CD1c-positive myeloid dendritic cell (primary cell): ENCODE measurements around the gene ABHD18.
"Not testable (repeated sequence)": the region's sequence is repeated elsewhere in the genome, so short reads cannot be mapped to it uniquely, and the experiment has no call there.

ENCODE experiments used
- DNase-seq: peaks from one replicate; pipeline ENCODE4 v3.0.0-alpha.2; 2016; ENCODE audit errors: extremely low spot score

Gene ABHD18

DNA sequence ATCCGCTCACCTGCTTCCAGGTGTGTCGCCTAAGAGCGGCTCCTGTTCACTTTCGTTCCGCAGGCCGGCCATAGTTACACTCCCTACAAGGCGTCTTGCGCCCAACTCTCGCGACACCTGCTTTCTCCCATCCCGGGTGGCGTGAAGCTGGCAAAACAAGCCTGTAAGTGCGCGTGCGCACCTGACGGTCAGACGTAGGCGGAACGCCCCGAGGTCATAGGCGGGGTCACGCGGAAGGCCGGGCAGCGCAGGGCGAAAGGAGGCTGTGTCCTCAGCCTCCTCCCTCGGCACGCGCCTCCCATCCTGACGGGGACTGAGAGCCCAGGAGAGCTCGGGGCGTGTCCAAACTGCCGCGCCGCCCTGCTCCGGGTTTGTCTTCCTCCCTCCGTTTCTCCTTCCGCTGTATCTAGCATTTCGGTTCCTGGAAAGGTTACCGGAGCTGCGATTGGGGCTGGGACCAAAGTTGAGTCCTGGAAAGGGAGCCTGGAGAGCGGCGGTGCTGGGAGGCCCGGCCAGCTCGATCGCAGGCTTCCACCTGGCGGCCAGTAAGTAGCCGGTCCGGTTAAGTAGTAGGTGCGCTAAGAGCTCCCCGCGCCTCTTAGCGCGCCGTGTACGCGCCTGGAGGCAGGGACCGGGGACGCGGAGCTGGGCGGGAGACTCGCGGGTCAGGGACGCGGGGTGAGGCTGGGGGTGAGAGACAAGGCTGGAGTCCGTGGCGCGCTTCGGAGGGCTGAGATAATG, at the start of gene ABHD18, which contains the start of gene MFSD8:
TSS of gene ABHD18 (plus strand) at position 345 of the 741 bp plus-strand sequence. CDS start 17,550 bp downstream, outside the sequence.
TSS of gene MFSD8 (minus strand) at position 112 of the 741 bp plus-strand sequence. CDS start at position 72, 40 bp downstream.
- peak; percentile 100 for DNase-seq

DNA sequence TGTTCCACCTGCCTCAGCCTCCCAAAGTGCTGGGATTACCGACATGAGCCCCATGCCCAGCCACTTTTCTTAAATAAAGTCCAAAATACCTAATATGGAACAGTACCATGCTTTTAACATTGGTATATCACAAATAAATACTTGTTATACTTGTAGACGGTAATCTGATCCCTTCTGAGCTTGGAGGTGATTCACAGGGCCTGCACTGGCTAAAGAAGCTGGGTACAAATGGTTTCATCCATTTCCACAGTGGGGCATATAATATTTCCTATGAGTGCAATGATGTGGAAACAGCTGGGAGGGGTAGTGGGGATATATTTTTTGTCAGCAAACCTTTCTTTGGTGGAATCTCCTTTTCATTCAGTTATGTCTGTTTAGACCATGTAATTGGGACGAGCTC, 48.7 kb upstream of the ABHD18 start:
- no peak for DNase-seq

DNA sequence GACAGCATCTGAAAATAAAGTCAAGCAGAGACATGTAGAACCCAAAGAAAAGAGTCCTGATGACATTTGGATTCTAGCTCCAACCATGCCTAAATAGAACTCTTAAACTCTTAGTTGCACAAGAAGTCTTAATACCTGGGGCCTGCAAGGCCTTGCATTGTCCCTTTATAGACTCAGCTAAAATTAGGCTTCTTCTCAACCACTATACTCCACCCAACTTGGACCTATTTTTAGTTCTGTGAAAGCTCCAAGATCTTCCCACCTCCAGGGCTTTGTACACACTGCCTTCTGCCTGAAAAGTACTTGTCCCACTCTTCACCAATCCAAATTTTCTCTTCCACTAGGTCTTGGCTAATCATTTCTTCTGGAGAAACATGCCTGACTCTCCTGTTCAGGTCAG, 48.1 kb upstream of the ABHD18 start:
- DNase-seq = no peak

DNA sequence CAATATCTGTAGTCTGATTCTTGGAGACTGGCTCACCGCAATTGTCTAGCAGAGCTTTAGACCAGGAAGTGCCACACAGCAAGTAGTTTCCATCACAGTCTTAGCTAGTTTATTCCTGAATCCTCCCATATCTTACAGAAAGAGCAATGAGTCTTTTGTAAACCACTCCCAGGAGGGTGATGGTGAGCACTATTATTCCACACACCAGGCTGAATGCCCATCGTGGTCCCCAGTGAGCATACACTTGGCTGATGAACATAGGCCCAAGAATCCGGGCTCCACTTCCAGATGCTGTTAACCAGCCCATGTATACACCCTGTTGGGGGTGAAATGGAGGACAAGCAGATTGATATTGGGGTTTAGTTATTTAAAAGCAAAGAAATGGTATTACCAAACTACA, 44.7 kb upstream of the ABHD18 start:
- DNase-seq = no peak

DNA sequence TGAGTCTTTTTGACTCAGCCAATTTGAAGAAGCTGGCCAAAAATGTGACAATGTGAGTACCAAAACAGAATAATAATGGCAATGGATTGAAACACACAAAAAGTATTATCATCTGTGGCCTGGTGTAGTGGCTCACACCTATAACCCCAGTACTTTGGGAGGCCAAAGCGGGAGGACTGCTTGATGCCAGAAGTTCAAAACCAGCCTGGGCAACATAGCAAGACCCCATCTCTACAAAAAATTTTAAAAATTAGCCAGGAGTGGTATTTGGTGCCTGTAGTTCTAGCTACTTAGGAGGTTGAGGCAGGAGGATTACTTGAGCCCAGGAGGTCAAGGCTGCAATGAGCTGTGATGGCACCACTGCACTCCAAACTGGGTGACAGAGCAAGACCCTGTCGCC, 43.0 kb upstream of the ABHD18 start:
- no peak for DNase-seq

DNA sequence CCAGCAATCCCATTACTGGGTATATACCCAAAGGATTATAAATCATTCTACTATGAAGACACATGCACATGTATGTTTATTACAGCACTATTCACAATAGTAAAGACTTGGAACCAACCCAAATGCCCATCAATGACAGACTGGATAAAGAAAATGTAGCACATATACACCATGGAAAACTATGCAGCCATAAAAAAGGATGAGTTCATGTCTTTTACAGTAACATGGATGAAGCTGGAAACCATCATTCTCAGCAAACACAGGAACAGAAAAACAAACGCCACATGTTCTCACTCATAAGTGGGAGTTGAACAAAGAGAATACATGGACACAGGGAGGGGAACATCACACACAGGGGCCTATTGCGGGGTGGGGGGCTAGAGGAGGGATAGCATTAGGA, 39.5 kb upstream of the ABHD18 start:
- DNase-seq = not testable (repeated sequence)

DNA sequence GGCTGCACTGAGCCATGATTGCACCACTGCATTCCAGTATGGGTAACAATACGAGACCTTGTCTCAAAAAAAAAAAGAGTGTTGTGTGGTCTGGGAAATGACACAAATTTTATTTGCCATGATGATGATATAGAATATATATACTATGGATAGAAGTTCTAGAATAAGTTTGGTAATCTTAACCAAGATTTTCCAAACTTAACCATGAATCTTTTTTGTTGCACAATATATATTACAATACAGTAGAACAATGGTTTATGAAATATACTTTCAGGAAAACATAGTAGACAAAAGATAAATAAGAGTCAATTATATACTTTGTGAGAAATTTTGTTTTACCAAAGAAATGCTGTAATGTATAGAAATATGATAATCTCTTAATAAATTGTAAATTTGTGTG, 35.0 kb upstream of the ABHD18 start:
- DNase-seq = no peak

DNA sequence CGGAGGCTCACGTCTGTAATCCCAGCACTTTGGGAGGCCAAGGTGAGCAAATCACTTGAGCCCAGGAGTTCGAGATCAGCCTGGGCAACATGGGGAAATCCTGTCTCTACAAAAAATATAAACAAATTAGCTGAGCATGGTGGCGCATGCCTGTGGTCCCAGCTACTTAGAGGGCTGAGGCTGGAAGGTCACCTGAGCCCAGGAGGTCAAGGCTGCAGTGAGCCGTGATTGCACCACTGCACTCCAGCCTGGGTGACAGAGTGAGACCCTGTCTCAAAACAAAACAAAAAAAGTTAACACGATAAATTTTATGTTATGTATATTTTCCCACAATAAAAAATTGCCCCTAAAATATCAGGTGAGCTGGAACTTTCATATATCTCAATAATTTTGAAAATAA, 33.4 kb upstream of the ABHD18 start:
- not testable (repeated sequence) for DNase-seq

DNA sequence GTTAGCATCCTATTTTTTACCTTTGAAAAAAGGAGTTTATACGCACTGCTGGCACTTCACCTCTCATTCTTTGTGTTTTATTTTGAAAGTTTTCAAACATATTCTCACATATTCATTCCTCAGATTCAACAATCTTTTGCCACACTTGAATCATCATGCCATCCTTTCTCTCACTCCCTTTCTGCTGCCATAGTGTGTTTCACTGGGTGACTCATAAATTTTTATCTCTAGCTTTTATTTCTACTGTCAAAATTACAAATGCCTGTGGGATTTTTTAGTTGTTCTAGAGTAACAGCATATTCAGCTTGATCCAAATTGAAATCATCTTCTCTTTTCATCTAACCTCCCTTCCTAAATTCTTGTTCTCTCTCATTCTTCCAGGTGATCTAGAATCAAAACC, 28.2 kb upstream of the ABHD18 start:
- no peak for DNase-seq

DNA sequence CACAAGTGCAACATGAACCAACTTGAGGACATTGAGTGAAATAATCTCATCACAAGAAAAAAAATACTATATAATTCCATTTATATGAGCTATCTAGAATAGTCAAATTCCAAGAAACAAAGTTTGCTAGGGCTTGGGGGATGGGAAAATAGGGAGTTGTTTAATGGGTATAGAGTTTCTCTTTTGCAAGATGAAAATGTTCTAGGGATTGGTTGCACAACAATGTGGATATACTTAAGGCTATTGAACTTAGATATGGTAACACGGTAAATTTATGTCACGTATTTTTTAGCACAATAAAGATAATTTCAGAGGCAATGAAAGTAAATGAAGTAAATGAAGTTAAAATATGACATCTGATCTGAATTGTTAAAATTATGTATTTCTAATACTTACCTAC, 8.1 kb upstream of the ABHD18 start:
- no peak for DNase-seq

DNA sequence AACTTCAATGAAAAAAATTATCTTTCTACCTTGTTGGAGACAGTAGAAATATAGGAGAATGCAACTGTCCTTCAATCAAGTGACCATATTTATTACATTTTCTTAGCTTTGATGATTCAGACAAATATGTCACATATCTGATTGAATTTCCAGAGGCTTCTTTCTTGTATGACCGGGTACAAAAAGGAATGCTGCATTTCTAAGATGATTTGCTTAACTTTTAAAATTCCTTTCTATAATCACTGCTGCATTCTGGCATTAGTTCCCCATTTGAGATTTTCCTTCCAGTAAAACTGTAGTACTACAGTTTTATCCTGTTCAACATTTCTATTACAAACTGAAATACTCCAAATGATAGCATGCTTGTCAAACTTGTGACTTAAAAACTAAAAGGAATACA, 5.4 kb upstream of the ABHD18 start:
- DNase-seq = no peak

DNA sequence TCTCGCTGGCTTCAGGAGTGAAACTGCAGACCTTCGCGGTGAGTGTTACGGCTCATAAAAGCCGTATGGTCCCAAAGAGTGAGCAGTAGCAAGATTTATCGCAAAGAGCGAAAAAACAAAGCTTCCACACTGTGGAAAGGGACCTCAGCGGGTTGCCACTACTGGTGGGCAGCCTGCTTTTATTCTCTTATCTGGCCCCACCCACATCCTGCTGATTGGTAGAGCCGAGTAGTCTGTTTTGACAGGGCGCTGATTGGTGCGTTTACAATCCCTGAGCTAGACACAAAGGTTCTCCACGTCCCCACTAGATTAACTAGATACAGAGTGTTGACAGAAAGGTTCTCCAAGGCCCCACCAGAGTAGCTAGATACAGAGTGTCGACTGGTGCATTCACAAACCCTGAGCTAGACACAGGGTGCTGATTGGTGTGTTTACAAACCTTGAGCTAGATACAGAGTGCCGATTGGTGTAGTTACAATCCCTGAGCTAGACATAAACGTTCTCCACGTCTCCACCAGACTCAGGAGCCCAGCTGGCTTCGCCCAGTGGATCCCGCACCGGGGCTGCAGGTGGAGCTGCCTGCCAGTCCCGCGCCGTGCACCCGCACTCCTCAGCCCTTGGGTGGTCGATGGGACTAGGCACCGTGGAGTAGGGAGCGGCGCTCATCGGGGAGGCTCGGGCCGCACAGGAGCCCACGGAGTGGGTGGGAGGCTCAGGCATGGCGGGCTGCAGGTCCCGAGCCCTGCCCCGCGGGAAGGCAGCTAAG, 1.4 kb upstream of the ABHD18 start:
- DNase-seq = not testable (repeated sequence)

DNA sequence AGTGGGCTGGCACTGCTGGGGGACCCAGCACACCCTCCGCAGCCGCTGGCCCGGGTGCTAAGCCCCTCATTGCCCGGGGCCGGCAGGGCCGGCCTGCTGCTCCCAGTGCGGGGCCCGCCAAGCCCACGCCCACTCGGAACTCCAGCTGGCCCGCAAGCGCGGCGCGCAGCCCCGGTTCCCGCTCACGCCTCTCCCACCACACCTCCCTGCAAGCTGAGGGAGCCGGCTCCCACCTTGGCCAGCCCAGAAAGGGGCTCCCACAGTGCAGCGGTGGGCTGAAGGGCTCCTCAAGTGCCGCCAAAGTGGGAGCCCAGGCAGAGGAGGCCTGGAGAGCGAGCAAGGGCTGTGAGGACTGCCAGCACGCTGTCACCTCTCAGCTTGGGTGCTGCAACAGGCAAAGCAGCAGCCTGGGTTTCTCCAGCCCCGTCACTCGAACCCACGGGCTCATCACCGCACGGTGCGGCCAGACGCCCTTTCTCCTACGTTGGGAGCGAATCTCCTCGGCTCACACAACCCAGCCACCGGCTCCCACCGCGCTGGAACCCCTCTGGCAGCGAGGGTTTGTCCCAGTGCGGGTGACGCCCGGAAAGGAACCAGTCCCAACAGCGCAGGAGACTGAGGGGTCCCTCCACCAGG, 662 bp upstream of the ABHD18 start:
- DNase-seq = peak; percentile 9

DNA sequence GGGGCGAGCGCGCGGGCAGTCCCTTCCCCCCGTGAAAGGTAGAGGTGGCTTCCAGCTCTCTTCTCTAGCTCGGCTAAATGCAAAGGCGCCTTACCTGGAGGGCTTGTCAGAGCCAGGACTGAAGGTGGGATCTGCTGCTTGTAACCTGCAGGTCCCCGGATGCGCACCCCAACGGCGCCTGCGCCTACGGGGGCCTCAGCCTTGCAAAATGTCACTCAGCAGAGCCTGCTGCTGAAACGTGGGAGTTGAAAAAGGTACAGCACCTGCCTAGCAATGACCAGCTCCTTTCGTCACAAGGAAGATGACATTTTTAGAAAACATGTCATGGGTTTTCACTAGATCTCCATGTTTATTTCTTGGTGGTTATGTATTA, 583 bp downstream of the ABHD18 start:
- DNase-seq = peak; percentile 47

DNA sequence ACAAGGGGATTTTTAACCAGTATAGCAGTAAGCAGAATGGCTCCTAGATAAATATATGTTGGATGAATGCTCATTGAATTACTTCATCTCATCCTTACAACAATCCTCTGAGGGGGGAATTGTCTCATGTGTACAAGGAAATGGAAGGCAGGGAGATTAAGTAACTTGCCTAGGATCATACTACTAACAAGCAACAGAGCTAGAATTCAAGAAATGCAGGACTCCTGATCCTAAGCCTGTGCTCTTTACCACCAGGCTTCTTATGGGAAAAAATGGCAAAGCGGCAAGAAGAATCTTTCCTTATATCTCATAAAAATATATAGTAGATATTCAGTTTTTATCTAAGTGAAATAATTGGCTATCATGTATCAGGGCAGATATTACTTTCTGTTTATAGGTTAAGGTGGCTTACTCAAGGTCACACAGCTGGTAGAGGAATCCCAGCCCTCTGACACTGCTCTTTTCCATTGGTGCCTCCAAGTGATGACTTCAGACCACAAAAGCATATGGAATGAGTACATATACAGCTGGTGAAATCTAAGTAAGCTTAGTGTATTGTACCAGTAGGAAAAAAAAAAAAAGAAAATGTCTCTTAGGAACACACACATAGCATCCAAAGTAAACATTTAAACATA, 2.1 kb downstream of the ABHD18 start:
- no peak for DNase-seq

DNA sequence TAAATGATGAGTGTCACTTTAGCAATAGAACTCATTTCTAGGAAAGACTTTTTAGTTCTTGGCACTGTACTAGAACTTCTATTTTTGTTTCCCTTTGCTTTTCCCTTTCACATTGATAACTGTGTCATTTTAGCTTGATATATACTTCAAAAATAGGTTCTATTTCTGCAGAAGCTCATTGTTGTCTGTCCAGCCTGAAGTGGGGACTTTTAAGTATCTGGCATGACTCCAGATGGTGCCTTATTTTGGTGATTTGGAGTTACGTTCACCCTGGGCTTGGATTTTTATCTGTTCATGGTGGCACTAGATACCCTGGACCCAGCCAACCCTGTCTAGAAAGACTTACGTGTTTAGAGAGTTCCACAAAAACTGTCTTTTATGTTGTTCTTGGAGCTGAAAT, 3.4 kb downstream of the ABHD18 start:
- no peak for DNase-seq

DNA sequence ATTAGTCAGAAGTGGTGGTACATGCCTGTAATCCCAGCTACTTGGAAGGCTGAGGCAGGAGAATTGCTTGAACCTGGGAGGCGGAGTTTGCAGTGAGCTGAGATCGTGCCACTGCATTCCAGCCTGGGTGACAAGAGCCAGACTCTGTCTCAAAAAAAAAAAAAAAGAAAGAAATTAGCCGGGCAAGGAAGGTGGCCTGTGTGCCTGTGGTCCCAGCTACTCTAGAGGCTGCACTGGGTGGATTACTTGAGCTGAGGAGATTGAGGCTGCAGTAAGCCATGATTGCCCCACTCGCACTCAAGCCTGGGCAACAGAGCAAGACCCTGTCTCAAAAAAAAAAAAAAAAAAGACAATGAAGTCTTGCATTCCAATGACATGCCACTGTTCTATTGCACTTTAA, 5.7 kb downstream of the ABHD18 start:
- DNase-seq = not testable (repeated sequence)

DNA sequence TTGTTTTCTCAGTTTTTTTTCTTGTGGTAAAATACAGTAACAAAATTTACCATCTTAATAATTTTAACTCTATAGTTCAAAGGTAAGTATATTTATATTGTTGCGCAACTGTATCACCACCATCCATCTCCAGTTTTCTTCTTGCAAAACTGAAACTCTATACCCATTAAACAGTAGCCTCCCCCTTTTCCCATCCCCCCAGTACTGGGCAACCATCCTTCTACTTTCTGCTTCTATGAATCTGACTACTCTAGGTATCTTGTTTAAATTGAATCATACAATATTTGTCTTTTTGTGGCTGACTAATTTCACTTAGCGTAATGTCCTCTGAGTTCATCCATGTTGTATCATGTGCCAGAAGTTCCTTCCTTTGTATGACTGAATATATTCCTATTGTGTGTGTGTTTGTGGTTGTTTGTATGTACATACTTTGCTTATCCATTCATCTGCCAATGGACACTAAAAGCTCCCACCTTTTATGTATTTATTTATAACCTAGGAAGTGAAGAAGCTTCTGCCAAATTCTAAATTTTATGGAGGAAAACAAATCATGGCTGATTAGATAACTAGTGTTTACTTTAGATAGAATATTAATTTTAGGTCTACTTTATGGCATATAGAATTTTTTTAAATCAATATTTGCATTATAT, 10.0 kb downstream of the ABHD18 start:
- DNase-seq = no peak

DNA sequence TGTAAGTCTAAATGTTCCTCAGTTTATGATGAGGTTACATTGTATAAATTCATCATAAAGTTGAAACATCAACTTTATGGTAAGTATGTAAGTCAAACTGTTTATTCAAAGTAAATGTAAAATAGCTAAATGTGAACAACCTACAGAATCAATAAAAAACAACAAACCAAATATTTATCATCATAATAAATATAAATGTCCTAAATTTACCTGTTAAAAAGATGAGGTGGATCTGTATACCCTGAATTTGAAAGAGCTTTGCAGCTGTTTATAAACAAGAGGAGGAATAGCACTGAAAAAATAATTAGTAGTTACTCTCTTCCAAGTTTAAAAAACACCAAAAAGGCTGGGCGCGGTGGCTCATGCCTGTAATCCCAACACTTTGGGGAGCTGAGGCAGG, 13.7 kb downstream of the ABHD18 start:
- no peak for DNase-seq

DNA sequence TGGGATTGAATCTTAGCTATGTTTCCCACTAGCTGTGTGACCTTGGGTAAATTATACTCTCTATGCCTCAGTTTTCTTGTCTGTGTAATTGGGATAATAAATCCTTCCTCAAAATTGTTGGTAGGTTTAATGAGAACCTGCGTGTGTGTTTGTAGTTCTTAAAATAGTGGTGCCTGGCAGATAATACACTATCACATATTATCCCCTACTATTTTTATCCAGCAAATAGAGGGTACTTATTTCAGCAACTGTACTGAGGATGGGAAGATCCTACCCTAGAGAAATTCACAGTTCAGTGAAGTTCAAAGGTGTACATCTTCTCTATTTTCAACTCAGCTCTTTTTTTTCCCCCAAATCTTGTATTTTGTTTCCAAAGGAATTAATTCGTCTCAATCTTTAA, 17.2 kb downstream of the ABHD18 start:
- no peak for DNase-seq

DNA sequence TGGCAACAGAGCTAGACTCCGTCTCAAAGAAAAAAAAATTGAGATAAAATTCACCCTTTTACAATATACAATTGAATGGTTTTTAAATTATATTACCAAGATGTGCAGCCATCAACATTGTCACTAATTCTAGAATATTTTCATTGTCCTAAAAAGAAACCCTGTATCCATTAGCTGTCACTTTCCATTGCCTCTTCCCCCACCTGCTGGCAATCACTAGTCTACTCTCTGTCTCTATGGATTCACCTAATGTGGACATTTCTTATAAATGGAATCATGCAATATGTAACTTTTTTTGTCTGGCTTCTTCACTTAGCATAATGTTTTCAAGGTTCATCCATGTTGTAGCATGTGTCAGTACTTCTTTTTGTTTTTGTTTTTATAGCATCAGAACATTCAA, 20.8 kb downstream of the ABHD18 start:
- DNase-seq = no peak

DNA sequence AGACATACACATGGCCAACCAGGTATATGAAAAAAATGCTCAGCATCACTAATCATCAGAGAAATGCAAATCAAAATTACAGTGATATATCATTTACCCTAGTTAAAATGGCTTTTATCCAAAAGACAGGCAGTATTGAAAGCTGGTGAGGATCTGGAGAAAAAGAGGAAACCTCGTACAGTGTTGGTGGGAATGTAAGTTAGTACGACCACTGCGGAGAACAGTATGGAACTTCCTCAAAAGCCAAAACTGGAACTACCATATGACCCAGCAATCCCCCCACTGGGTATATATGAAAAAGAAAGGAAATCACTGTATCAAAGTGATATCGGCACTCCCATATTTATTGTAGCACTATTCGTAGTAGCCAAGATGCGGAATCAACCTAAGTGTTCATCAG, 23.4 kb downstream of the ABHD18 start:
- DNase-seq = no peak
